ENCODE measurements around the gene ADAT3. TPM values are rescaled to one million over a fixed set of nuclear protein-coding genes. Genes with fewer than 3 reads are reported as not detected.

Gene ADAT3
- total and polyA plus RNA-seq, 2 donors (not counting 1 experiment from before 2014, with no cell fraction given): 5.3 to 13.4 TPM

GRCh38 chr19:1944088-1944915 is 39.1 kb downstream of the ADAT3 start:
- Mint-ChIP-seq H3K9me3 (ENCODE audit: insufficient read depth) (no peaks in the 10 kb centered on the region), H3K27me3 (no peaks in the 10 kb centered on the region), H3K4me1 (peaks cover 49% of the 10 kb centered on the region), H3K4me3 (peak overlapping the region; percentile 64), H3K27ac (peak overlapping the region; percentile 82)
- H3K4me2 ChIP-seq (replicated peaks; ENCODE audit: low read depth, low read length, poor library complexity, severe bottlenecking): peak overlapping the region; percentile 93
- H4K20me1 ChIP-seq (ENCODE audit: control insufficient read depth, insufficient read depth, low read length, poor library complexity, severe bottlenecking): peaks cover 73% of the 10 kb centered on the region
- ChIA-PET CTCF (no interaction called here), POLR2A (interaction anchor here (0.5 kb wide), 1 partner anchor 330 kb away, joined by 10 read pairs; no protein-coding TSS in a partner anchor)
- H3K4me3 ChIP-seq (ENCODE audit: control extremely low read depth in 1 of 5, extremely low read depth in 1 of 5, insufficient read depth in 1 of 5, low read depth in 2 of 5, low read length in 4 of 5): no peak overlapping the region
- peaks cover 0 to 11% of the 10 kb centered on the region in 2 experiments for H3K36me3 ChIP-seq (replicated peaks in 1 of 2; ENCODE audit: control extremely low read depth in 1 of 2, control insufficient read depth in 1 of 2, extremely low read depth in 1 of 2, insufficient read depth in 2 of 2, low read length in 1 of 2)
- WGBS (ENCODE audit: insufficient coverage): 79% methylated on average over 38 of the region's 42 CpGs
- intact Hi-C loops (cut with micrococcal nuclease): no loop called here
- H3K9ac ChIP-seq (ENCODE audit: low read length): peak overlapping the region; percentile 95
- no peaks in the 10 kb centered on the region for H3K9me3 ChIP-seq (ENCODE audit: control extremely low read depth in 1 of 3, control insufficient read depth in 2 of 3, insufficient read depth in 1 of 3, low read length in 2 of 3)
- peaks cover 31 to 46% of the 10 kb centered on the region in 2 donors for H3K4me1 ChIP-seq (ENCODE audit: control insufficient read depth in 2 of 2, insufficient read depth in 2 of 2, low read length in 2 of 2)
- DNase-seq (no peak), ATAC-seq (ENCODE audit: low read depth) (no peak)
- peak overlapping the region; percentile 90 to 99 for H3K27ac ChIP-seq (ENCODE audit: low read length in 2 of 2)
- no peaks in the 10 kb centered on the region for H3K27me3 ChIP-seq (replicated peaks in 1 of 4; ENCODE audit: control extremely low read depth in 1 of 4, control insufficient read depth in 3 of 4, insufficient read depth in 4 of 4, low read length in 3 of 4)
- H3K79me2 ChIP-seq (ENCODE audit: control insufficient read depth, insufficient read depth, low read length): peaks cover 80% of the 10 kb centered on the region
- no peak overlapping the region for H2AFZ ChIP-seq (ENCODE audit: insufficient read depth, low read depth, low read length, poor library complexity, severe bottlenecking)
- TF ChIP-seq CTCF (IDR thresholded peaks at IDR 0.05) (no peak), EZH2 (IDR thresholded peaks at IDR 0.05; ENCODE audit: borderline replicate concordance, insufficient read depth, low read depth, low read length, poor library complexity, severe bottlenecking) (no peak)
